NCI-H82 (cell line): Measurements from ENCODE around the gene SIRPA.

Source experiments
- DNase-seq: peaks from one replicate; lab custom pipeline; 2025; lab: John Stamatoyannopoulos, UW

Gene SIRPA

DNA sequence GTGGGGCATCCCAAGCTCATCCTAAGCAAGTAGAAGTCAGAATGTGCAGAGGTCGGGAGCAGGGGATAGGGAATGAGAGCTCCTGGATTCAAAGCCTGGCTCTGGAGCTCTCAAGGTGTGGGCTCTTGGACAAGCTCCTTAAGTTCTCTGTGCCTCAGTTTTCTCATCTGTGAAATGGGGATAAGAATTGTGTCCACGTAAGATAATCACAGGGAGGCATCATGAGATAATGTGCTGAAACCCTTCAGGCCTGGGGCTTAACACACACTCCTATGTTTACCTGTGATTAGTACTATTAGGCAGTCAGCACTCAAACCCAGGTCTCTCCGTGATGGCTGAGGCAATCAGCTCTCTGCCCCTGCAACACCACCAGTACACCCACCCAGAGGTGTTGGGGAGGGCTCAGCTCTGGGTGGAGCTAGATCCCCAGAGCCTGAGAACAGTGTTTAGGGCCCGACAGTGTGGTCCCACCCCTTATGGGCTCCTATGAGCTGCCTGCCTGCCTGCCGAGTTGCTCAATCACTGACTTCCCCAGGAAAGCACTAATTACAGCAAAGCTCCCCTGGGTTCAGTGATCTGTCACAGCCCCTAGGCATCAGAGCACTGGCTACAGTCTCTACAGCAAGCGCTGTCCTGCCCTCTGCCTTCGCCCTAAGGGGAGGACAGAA is 6.3 kb upstream of the SIRPA start:
- no peak for DNase-seq

- no peak for DNase-seq
These were observed 4.5 kb upstream of the SIRPA start for GRCh38 chr20:1890469-1891262.

- peak; percentile 47 for DNase-seq
These were observed 3.7 kb upstream of the SIRPA start for GRCh38 chr20:1891263-1892118.

DNA sequence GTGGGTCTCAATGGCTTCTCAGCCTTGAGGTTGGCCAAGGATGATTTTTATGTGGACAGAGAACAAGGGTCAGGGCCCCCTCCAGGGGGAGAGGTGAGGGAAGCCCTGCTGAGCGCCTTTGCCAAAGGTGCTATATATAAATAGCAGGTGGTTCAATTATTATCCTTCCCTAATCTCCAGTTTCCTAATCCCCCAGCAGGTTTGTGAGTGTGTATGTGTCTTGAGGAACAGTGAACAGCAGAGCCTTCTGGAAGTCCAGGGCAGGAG is 3.2 kb upstream of the SIRPA start:
- peak; percentile 47 for DNase-seq

- no peak for DNase-seq
These were observed 1.3 kb upstream of the SIRPA start for GRCh38 chr20:1893721-1894470.

DNA sequence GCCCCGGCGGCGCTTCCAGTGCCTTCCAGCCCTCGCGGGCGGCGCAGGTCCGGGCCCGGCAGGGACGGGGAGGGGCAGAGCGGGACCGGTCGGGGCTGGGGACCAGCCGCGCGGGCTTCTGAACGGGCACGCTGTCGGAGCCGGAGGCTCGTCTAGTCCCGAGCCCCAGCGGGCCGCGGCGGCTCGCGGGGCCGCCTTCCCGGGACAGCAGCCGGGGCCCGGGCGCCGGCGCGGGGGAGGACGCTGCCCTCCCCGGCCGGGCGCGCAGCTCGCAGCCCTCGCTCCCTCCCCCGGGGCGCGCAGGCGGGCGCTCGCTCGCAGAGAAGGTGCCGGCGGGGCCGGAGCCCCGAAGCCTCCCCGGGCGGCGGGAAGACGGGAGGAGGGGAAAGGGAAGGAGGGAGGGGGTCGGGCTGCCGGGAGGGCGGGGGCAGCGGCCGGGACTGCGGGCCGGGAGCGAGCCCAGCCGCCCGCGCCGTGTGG is 696 bp upstream of the SIRPA start:
- DNase-seq: no peak

DNA sequence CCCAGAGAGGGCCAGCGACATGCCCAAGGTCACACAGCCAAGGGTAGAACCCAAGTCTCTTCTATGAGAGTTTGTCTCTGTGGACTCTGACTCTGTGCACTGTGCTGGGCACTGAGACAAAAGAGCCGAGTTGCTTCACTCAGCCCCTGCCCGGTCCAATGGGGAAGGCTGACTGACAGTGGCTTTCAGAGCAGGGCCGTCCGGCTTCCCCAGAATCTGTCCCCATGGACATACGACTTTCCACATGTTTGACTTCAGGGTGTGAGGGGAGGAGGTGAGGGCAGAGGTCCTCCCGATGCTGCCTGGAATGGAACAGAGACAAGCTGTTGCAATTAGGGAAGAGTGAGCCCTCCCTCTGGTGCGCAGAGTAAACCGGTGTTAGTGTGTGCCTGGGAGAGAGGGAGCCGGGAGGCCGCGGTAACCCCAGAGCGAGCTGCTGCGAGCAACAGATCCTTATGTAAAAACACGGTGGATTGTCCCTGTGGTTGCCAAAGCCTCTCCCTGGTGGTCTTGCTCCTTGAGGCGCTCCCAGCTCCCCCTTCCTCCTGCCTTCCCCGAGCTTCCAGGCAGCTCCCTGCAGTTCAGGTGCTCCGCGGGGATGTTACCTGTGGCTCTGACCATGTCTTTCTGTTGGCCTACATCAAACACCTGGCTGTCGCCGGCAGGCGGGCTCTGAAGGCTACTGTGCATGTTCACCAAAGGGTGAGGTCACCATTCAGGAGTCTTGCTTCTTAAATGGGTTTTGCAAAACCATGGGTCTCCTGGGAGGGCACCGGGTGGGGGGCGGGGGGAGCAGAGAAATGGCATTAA is 672 bp downstream of the SIRPA start:
- DNase-seq: no peak

- no peak for DNase-seq
These were observed 1.5 kb downstream of the SIRPA start for GRCh38 chr20:1896484-1897258.

GRCh38 chr20:1897541-1897940 is 2.3 kb downstream of the SIRPA start:
- no peak for DNase-seq

DNA sequence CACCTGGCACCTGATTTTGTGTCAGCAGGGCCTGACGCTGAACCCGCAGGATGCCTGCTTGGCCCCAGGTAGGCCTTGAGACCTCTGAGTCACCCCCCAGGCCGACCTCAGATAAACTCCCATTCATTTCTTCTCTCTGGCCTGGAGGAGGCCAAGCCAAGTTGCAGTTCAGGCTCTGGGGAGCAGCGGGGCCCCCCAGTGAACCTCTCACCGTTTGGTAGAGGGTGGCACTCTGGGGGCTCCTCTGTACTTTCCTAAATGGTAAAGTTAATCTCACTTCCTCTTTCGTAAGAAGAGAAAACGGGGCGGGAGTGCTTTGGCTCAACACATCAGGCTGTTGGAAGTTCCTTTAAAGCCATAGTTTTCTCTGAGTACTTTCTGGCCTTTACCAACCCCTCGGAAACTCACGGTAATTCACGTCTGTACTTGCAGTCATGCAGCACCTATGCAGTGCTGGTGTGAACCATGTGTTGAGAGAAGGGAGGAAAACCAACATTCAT is 2.8 kb downstream of the SIRPA start:
- DNase-seq: no peak

DNA sequence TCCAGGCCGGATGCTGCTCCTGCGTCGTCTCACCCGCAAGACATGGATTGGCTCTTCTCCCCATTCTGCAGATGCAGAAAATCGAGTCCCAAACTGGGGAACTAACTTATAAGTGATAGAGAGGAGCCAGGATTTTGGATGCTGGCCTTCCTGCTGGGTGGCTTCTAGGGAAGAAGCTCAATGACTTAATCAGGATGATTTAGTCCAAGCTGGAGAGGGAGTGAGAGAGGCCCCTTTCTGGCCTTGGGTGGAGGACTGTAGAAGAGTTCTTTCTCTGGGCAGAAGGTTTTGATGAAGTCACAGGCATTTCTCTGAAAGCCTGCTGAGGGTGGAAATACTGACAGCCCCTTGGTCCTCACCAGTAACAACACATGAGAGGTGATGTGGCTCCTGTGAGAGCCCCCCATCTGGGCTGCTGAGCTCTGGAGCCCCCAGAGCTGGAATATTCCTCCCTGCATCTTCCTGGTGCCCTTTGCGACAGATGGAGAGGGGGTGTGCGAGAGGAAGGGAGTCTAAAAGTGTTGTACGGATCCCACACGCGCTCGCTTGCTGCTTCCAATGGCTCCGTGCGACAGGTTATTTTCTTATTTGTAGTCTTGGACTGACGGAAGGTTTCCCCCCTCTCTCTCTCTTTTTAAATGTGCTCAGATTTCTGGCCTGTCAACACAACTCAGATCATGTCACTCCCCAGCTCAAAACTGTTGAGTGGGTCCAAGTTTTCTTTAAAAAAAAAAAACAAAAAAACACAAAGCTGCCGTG is 3.5 kb downstream of the SIRPA start:
- no peak for DNase-seq

- no peak for DNase-seq
These were observed 4.0 kb downstream of the SIRPA start for GRCh38 chr20:1899241-1899525.

DNA sequence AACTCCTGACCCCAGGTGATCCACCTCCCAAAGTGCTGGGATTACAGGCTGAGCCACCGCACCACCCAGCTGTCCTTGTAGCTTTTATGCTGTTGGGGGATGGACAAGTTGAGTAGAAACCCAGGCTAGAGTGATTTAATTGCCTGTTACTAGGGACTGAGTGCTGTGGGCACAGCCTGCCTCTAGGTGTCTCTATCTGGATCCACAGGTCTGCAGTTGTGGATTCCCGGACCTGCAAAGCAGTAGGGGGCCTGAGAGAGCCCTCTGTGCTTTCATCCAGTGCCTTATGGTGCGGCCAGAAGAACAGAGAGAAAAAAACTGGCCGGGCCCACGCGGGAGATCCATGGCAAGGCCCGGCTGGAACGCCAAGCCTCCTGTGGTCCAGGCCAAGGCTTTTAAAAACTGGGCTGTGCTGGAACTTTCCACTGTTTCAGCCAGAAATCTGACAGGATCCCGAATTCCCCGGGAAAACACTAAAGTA is 5.2 kb downstream of the SIRPA start:
- peak; percentile 84 for DNase-seq

GRCh38 chr20:1901704-1902103 is 6.5 kb downstream of the SIRPA start:
- DNase-seq: peak; percentile 6

DNA sequence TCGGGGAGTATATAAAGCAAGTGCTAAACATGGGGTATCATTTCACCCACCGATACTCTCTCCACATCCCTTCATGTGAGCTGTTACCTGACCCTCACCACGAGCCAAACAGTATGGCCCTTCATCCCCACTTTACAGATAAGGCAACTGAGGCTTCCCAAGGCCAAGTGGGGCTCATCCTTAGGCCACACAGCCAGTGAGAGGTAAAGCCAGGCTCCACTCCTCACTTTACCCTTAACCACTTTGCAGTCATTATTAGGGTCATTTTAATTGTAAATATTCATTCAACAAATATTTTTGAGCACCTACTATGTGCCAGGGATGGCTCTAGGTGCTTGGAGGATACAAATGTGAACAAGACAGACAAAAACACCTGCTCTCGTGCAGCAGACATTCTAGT is 7.0 kb downstream of the SIRPA start:
- DNase-seq: no peak

DNA sequence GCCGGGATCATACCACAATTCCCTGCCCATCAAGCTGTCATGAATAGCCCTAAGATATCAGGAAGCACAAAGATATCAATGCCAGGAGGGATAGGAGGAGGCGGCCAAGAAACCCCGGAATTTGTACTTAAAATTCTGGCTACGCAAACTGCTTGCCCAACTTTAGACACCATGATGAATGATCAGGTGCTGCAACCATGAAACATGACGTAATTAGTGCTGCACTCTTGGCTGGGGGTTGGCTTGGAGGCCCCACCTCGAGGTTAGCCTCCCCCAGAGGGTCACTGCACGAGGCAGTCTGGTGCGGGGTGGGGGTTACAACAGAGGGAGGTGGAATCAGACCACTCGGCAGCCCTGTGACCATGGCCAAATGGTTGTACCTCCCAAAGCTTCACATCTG is 8.9 kb downstream of the SIRPA start:
- no peak for DNase-seq

- no peak for DNase-seq
These were observed 9.8 kb downstream of the SIRPA start for GRCh38 chr20:1905009-1905408.

DNA sequence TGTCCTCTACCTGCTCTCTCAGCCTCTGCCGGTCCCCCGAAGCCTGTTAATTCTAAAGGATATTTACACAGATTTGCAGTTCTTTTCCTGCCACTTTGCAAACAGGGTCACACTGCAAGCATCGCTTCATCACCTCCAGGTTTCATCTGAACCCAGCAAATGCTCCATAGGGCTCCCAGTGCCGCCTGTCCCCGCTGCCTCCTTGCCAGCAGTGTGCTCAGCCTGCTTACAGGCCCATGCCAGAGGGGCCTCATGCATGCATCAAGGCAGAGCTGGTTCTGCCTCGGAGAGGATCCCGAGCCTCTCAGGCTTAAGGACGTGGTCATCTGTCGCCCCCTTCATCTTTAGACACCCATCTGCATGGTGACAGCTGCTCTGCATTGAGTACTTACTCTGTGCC is 10.5 kb downstream of the SIRPA start:
- peak; percentile 5 for DNase-seq

DNA sequence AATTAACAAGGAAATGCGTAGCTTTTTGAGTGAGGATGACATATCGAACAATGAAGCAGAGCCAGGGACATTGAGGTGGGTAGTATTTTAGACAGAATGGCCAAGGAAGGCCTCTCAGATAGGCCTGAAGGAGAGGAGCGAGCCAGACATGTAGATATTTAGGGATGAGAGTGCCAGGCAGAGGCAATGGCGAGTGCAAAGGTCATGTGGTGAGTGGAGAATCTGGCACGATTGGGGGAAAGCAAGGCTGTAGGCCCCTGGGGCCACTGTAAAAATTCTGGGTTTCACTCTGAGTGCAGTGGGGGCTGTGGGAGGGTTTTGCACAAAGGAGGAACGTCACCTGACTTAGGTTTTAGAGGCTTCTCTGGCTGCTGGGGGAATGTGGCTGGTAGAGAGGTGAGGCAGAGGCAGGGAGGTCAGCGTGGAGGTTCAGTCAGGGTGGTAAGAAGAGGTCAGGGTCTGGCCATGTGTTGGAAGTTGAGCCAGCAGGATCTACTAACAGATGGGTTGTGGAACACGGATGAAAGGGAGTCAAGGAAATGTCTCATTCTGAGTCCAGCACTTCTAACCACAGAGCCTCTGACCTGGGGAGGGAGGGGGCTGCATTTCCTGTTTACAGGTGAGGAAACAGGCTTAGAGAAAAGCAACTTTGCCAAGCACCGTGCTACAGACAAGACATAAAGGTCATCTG is 11.3 kb downstream of the SIRPA start:
- no peak for DNase-seq
